Measurements from ENCODE around the gene MTHFD1L. TPM values are rescaled to one million over a fixed set of nuclear protein-coding genes. Genes with fewer than 3 reads are reported as not detected.

Gene MTHFD1L
- total RNA-seq, 3 donors from 2014 or later (not counting 1 experiment from before 2014, with no cell fraction given) = 3.8 to 4.5 (median 4.3) TPM

- Mint-ChIP-seq H3K27ac (no peak overlapping the region), H3K4me1 (no peaks in the 10 kb centered on the region), H3K36me3 (no peaks in the 10 kb centered on the region), H3K4me3 (no peak overlapping the region), H3K27me3 (ENCODE audit: low read depth in 2 of 2) (peaks cover 3 to 9% of the 10 kb centered on the region in 2 donors), H3K9me3 (no peaks in the 10 kb centered on the region)
- Histone ChIP-seq H3K27ac (ENCODE audit: low read length) (no peak overlapping the region), H3K27me3 (ENCODE audit: control insufficient read depth, insufficient read depth, low read length) (no peaks in the 10 kb centered on the region), H3K9me3 (ENCODE audit: control insufficient read depth, insufficient read depth, low read length) (no peaks in the 10 kb centered on the region), H3K4me3 (ENCODE audit: low read length) (no peak overlapping the region), H3K36me3 (ENCODE audit: control insufficient read depth, insufficient read depth, low read length) (no peaks in the 10 kb centered on the region), H3K4me1 (ENCODE audit: control insufficient read depth, insufficient read depth, low read length) (no peaks in the 10 kb centered on the region)
- 92% methylated on average over 13 of the region's 13 CpGs for WGBS (ENCODE audit: insufficient coverage)
- intact Hi-C loops (cut with micrococcal nuclease) = no loop called here
- ATAC-seq (no peak), DNase-seq (no peak)
- no peak for TF ChIP-seq CTCF (IDR thresholded peaks at IDR 0.05)
These were observed 34.9 kb upstream of the MTHFD1L start for GRCh38 chr6:150830439-150831165.

GRCh38 chr6:150831577-150831976 lies 33.9 kb upstream of the MTHFD1L start:
- TF ChIP-seq CTCF (IDR thresholded peaks at IDR 0.05) = no peak
- Histone ChIP-seq H3K27me3 (ENCODE audit: control insufficient read depth, insufficient read depth, low read length) (no peaks in the 10 kb centered on the region), H3K36me3 (ENCODE audit: control insufficient read depth, insufficient read depth, low read length) (no peaks in the 10 kb centered on the region), H3K4me3 (ENCODE audit: low read length) (no peak overlapping the region), H3K9me3 (ENCODE audit: control insufficient read depth, insufficient read depth, low read length) (no peaks in the 10 kb centered on the region), H3K4me1 (ENCODE audit: control insufficient read depth, insufficient read depth, low read length) (no peaks in the 10 kb centered on the region), H3K27ac (ENCODE audit: low read length) (no peak overlapping the region)
- intact Hi-C loops (cut with micrococcal nuclease) = no loop called here
- DNase-seq (no peak), ATAC-seq (no peak)
- WGBS (ENCODE audit: insufficient coverage) = 93% methylated on average over 14 of the region's 14 CpGs
- Mint-ChIP-seq H3K27ac (no peak overlapping the region), H3K4me3 (no peak overlapping the region), H3K27me3 (ENCODE audit: low read depth in 2 of 2) (peaks cover 3 to 9% of the 10 kb centered on the region in 2 donors), H3K36me3 (no peaks in the 10 kb centered on the region), H3K9me3 (no peaks in the 10 kb centered on the region), H3K4me1 (no peaks in the 10 kb centered on the region)

- no peaks in the 10 kb centered on the region for H3K4me1 Mint-ChIP-seq
- Histone ChIP-seq H3K27ac (ENCODE audit: low read length) (no peak overlapping the region), H3K27me3 (ENCODE audit: control insufficient read depth, insufficient read depth, low read length) (no peaks in the 10 kb centered on the region), H3K4me3 (ENCODE audit: low read length) (no peak overlapping the region), H3K9me3 (ENCODE audit: control insufficient read depth, insufficient read depth, low read length) (no peaks in the 10 kb centered on the region), H3K36me3 (ENCODE audit: control insufficient read depth, insufficient read depth, low read length) (no peaks in the 10 kb centered on the region), H3K4me1 (ENCODE audit: control insufficient read depth, insufficient read depth, low read length) (no peaks in the 10 kb centered on the region)
- intact Hi-C loops (cut with micrococcal nuclease) = no loop called here
- DNase-seq (no peak), ATAC-seq (no peak)
- H3K9me3 Mint-ChIP-seq = no peaks in the 10 kb centered on the region
- H3K36me3 Mint-ChIP-seq = no peaks in the 10 kb centered on the region
- no peak overlapping the region for H3K4me3 Mint-ChIP-seq
- H3K27ac Mint-ChIP-seq = no peak overlapping the region
- H3K27me3 Mint-ChIP-seq (ENCODE audit: low read depth in 2 of 2) = peaks cover 6 to 9% of the 10 kb centered on the region in 2 donors
- no peak for TF ChIP-seq CTCF (IDR thresholded peaks at IDR 0.05)
These were observed 29.9 kb upstream of the MTHFD1L start for GRCh38 chr6:150835620-150836019.

- ATAC-seq (no peak), DNase-seq (no peak)
- intact Hi-C loops (cut with micrococcal nuclease) = no loop called here
- H3K27ac Mint-ChIP-seq = no peak overlapping the region
- H3K27me3 Mint-ChIP-seq (ENCODE audit: low read depth in 2 of 2) = peaks cover 2 to 6% of the 10 kb centered on the region in 2 donors
- no peaks in the 10 kb centered on the region for H3K9me3 ChIP-seq (ENCODE audit: control insufficient read depth, insufficient read depth, low read length)
- H3K4me1 Mint-ChIP-seq = no peaks in the 10 kb centered on the region
- H3K27ac ChIP-seq (ENCODE audit: low read length) = no peak overlapping the region
- no peaks in the 10 kb centered on the region for H3K27me3 ChIP-seq (ENCODE audit: control insufficient read depth, insufficient read depth, low read length)
- no peak overlapping the region for H3K4me3 ChIP-seq (ENCODE audit: low read length)
- no peaks in the 10 kb centered on the region for H3K9me3 Mint-ChIP-seq
- H3K4me1 ChIP-seq (ENCODE audit: control insufficient read depth, insufficient read depth, low read length) = no peaks in the 10 kb centered on the region
- H3K36me3 Mint-ChIP-seq = no peaks in the 10 kb centered on the region
- H3K4me3 Mint-ChIP-seq = no peak overlapping the region
- TF ChIP-seq CTCF (IDR thresholded peaks at IDR 0.05) = no peak
- 96% methylated on average over 4 of the region's 4 CpGs for WGBS (ENCODE audit: insufficient coverage)
- no peaks in the 10 kb centered on the region for H3K36me3 ChIP-seq (ENCODE audit: control insufficient read depth, insufficient read depth, low read length)
These were observed 25.3 kb upstream of the MTHFD1L start for GRCh38 chr6:150840185-150840584.
